AG09309 (cell line): Measurements from ENCODE around the gene PRND.

ENCODE experiments used
- DNase-seq: peaks from one replicate; pipeline ENCODE4 v3.0.0-alpha.2; 2010; ENCODE audit warnings: low read depth
- H3K4me3 ChIP-seq: 2 replicates; pipeline ENCODE4 v1.5.1; 2011; ENCODE audit warnings: mild to moderate bottlenecking, low read depth, low read length, moderate library complexity; ENCODE audit not compliant: control insufficient read depth
- CTCF ChIP-seq: IDR thresholded peaks from 2 replicates; pipeline ENCODE4 v1.5.1; 2011; ENCODE audit warnings: mild to moderate bottlenecking, low read depth, low read length, inconsistent platforms; ENCODE audit not compliant: insufficient read depth, control insufficient read depth; ENCODE audit errors: missing control alignments

PRND gene

GRCh38 chr20:4729265-4729664 is 7.6 kb downstream of the PRND start:
- DNase-seq = no peak
- H3K4me3 ChIP-seq = no peak overlapping the region
- TF ChIP-seq CTCF = no peak

GRCh38 chr20:4730780-4731179 is 9.1 kb downstream of the PRND start:
- no peak for TF ChIP-seq CTCF
- no peak overlapping the region for H3K4me3 ChIP-seq
- DNase-seq = no peak

- H3K4me3 ChIP-seq = no peak overlapping the region
- DNase-seq = no peak
- TF ChIP-seq CTCF = no peak
Measured at GRCh38 chr20:4736875-4737274, 15.2 kb downstream of the PRND start.

- no peak overlapping the region for H3K4me3 ChIP-seq
- no peak for TF ChIP-seq CTCF
- no peak for DNase-seq
Measured at GRCh38 chr20:4737857-4738627, 16.3 kb downstream of the PRND start.

- DNase-seq = no peak
- no peak overlapping the region for H3K4me3 ChIP-seq
- peak; percentile 76 for TF ChIP-seq CTCF
Measured at GRCh38 chr20:4740774-4741431, 19.2 kb downstream of the PRND start.

- no peak for DNase-seq
- TF ChIP-seq CTCF = no peak
- no peak overlapping the region for H3K4me3 ChIP-seq
Measured at GRCh38 chr20:4748847-4749246, 27.1 kb downstream of the PRND start.
